ENCODE measurements around the gene MBD3.

Gene MBD3

DNA sequence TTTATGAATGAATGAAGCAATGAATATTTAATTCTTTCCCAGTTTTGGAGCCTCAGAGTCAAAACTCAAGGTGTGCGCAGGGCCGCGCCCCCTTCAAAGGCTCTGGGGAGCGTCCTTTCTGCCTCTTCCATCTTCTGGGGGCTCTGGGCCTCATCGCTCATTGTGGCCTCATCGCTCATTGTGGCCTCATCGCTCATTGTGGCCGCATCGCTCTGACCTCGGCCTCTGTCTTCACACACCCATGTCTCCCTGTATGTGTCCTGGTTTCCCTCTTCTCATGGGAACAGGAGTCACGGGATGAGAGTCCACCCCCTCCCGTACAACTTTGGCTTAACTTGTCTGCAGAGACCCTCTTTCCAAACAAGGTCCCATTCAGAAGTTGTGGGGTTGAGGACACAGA lies 21.3 kb downstream of the MBD3 start:
- no peak for DNase-seq (ENCODE audit: low read depth, low spot score)

- no peak for DNase-seq (ENCODE audit: low read depth, low spot score)
Measured at GRCh38 chr19:1570836-1571235, 21.8 kb downstream of the MBD3 start.

- DNase-seq (ENCODE audit: low read depth, low spot score): no peak
Measured at GRCh38 chr19:1569997-1570396, 22.7 kb downstream of the MBD3 start.

GRCh38 chr19:1568320-1569019 lies 24.2 kb downstream of the MBD3 start, which contains the start of gene MEX3D:
MEX3D (minus strand) TSS chr19:1568325; CDS start chr19:1568058, 267 bp downstream.
- DNase-seq (ENCODE audit: low read depth, low spot score): peak; percentile 56

GRCh38 chr19:1567848-1568227 lies 24.8 kb downstream of the MBD3 start:
- DNase-seq (ENCODE audit: low read depth, low spot score): no peak

DNA sequence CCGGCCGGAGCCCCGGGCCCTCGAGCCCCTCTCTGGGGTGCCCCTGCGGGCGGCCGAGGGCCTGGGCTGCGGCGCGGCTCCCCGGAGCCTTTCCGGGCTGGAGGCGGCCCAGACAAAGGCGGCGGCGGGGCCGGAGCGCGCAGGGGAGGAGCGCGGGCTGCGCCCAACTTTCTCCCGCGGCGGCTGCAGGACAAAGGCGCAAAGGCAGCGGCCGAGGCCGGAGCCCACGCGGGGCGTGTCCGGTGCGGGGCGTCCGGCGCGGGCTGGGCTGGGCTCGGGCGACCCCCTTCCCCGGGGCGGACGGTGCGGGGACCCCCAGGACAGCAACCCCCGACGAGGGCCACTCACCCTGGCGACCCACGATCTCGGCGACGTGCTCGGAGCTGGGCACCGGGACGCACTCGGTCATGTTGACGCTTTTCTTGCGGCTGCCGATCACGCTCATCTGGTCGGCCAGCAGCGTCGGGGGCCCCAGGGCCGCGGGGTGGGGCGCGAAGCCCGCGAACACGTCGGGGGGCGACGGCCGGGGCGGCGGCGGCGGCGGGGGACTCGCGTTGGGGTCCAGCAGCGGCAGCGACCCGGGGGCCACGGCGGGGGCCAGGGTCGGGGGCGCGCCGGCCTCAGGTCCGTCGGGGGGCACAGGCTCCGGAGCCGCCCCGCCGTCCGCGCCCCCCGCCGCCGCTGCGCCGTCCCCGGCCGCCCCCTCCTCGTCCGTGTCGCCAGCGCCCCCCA lies 25.4 kb downstream of the MBD3 start:
- no peak for DNase-seq (ENCODE audit: low read depth, low spot score)

DNA sequence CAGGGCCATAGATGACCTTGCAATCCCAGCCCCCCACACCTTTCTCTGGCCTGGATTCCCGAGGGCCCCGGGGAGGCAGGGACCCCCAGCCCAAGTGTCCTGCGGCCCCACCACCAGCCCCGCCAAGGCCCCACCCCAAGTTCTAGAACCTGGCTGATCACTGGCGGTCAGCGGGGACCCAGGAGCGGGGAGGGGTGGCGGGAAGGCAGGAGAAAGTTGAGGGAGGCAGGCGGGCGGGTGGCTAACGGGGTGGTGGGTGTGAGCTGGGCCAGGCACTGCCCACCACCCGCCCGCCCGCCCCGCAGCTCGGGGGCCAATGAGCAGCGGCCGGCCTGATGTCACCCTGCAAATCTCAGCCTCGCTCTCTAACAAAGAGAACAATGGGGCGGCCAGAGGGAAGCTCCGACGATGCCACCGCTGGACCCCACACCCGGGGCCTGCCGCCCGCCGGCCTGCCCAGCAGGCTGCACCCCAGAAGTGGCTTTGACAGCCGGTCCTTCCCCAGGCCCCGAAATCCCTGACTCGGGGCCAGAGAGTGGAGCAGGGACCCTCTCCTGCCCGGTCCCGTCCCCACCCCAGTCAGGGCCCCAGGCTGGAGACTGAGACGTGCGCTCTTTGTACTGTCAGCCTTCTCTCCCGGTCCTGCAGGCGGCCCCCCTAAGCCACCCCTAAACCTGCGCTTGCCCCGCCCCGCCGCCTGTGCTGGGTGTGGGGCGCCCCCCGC lies 26.1 kb downstream of the MBD3 start:
- peak; percentile 80 for DNase-seq (ENCODE audit: low read depth, low spot score)

DNA sequence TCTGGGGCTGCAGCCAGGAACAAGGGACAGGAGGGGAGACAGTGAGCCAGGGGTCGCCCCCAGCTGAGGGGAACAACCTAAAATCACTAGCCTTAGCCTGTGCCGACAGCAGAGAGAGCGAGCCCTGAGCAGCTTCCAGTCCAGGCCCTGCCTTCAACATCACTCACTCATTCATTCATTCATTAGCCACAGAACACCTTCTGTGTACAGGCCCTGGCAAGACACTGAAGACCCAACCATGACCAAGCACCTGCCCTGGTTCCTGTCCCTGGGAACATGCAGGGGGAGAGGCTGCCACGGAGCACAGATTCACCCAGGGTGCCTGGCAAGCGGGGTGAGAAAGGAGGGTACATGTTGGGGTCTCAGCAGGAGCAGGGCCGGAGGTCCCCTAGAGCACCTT lies 29.4 kb downstream of the MBD3 start:
- DNase-seq (ENCODE audit: low read depth, low spot score): no peak

DNA sequence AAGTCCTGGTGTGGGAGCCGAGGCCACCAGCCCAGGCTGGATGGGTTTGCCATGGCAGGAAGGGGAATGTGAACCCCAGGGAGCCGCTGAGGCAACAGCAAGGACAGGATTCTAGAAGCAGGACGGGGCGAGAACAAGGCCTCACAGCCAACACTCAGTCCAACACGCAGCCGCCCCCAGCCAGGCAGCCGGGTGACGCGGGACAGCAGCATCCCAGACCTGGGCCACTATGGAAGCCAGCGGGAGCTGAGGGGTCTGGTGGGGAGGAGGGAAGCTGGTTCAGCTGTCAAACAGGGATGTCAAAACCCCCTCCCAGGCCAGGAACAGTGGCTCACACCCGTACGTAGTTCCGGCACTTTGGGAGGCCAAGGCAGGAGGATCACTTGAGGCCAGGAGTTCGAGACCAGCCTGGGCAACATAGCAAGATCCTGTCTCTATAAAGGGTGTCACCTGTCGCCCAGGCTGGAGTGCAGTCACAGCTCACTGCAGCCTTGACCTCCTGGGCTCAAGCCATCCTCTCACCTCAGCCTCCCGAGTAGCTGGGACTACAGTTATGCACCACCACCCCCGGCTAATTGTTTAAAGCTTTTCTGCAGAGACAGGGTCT lies 31.3 kb downstream of the MBD3 start:
- no peak for DNase-seq (ENCODE audit: low read depth, low spot score)

- DNase-seq (ENCODE audit: low read depth, low spot score): no peak
Measured at GRCh38 chr19:1560286-1560882, 32.3 kb downstream of the MBD3 start.

DNA sequence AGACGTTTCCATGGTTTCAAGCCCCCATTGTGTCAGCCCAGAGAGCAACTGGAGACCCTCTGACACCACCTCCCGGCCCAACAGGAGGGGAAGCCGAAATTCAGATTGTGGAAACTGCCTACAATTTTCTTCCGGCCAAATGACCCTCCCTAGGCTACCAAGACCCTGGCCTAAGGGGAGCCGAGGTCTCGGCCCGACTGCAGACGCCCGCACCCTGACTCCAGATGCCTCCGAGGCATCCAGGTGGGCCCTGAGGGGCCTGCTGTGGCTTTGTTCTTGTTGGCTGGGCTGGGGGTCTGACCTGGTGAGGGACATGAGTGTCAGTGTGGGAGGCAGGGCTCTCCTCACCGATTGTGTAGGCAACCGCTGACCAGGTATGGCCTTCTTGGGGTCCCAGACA lies 34.1 kb downstream of the MBD3 start:
- DNase-seq (ENCODE audit: low read depth, low spot score): no peak

DNA sequence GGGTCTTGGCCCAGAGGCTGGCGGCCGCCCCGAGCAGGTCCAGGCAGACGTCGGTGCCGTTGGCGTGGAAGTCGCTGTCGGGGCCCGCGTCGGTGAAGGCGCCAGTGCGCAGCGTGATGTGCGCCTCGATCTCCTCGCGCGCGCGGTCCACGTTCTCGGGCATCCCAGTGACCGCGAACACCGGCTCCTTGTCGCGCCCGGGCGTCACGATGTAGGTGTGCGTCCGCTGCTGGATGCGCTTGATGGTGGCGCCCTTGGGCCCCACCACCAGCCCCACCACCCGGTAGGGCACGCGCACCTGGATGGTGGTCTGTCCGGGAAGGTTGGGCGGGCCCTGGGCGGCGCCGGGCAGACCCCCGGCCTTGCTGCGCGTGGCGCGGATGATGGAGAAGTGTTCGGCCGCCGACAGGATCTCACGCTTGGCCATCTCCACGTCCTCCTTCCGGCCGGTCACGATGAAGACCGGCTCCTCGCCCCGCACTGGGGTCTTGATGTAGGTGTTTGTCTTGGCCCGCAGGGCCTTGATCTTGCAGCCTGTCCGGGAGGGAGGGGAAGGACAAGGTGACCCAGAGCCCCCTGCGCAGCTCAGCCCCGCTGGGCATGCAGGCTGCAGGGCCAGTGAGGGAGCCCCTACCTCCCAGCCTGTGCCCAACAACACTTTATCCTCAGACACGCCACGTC lies 36.1 kb downstream of the MBD3 start:
- DNase-seq (ENCODE audit: low read depth, low spot score): no peak

DNA sequence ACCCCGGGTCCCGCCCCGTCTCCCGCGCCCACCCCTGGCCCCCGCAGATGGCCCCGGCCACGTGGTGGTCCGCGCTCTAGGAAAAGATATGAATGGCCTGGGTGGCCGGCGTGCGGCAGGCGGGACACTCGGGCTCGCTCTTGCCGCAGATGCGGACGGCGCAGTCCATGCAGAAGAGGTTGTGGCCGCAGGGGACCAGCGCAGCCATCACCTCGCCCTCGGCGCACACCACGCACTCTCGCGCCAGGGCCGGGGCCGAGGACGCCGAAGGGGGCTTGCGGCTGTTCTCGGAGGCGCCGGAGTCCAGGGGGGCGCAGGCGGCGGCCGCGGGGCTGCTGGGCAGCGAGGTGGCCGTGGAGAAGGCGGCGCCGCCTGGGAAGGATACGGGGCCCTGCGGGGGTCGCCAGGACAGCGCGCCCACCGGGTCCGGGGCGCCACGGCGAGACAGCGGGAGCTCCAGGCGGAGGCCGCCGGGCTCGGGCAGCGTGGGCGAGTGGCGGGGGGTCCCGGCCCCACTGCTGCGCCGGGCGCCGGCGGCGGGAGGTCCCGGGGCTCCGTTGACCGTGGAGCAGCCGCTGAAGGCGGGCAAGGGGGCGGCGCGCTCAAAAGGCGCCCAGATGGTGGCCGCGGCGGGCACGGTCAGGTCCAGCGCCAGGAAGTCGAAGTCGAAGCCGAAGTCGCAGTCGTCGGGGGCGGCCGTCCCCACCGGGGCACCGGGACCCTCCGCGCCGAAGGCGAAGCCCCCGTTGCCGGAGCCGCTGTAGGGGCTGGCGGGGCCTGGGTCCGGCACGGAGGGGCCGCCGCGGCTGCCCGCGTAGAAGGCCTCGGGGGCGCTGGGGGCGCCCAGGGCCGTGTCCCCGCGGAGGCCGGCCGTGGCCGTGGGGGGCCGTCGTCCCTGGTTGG lies 36.9 kb downstream of the MBD3 start:
- DNase-seq (ENCODE audit: low read depth, low spot score): no peak

DNA sequence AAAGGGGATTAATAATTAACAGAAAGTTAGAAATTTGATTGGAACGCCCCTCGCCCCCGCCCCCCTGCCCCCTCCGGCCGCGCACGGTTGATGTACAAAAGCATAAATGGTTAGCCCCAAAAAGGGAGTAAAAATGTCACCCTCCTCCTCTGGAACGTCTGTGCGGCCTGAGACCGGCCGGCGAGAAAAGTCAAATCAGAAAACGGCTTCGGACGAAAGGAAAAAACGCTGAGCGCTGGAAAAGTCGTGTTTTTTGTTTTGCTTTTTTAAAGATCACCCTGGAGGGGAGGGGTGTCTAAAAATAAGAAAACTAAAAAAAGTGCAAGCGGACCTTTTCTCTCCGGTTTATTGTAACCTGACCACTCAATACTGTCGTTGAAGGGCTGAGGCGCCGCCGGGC lies 37.7 kb downstream of the MBD3 start:
- no peak for DNase-seq (ENCODE audit: low read depth, low spot score)

DNA sequence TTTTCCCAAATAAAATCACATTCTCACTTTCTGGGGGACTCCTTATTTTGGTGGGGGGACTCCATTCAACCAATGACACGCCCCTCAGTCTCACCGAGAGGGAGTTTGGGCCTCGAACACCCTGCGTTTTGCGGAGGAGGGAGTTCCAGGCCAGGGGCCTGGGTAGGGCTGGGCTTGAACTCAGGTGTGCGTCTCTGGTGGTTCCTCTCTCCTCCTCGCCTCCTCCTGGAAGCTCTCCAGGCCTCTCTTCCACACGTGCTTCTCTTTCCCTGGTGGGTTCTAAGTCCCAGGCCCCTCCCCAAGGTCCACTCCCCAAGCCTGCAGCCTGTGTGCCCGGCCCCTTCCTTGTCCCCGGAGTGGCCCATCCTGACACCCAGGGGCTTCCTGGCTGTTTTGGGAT lies 39.2 kb downstream of the MBD3 start:
- no peak for DNase-seq (ENCODE audit: low read depth, low spot score)

GRCh38 chr19:1551068-1552040 lies 41.3 kb downstream of the MBD3 start:
- no peak for DNase-seq (ENCODE audit: low read depth, low spot score)

GRCh38 chr19:1549332-1549945 lies 43.2 kb downstream of the MBD3 start:
- DNase-seq (ENCODE audit: low read depth, low spot score): no peak

DNA sequence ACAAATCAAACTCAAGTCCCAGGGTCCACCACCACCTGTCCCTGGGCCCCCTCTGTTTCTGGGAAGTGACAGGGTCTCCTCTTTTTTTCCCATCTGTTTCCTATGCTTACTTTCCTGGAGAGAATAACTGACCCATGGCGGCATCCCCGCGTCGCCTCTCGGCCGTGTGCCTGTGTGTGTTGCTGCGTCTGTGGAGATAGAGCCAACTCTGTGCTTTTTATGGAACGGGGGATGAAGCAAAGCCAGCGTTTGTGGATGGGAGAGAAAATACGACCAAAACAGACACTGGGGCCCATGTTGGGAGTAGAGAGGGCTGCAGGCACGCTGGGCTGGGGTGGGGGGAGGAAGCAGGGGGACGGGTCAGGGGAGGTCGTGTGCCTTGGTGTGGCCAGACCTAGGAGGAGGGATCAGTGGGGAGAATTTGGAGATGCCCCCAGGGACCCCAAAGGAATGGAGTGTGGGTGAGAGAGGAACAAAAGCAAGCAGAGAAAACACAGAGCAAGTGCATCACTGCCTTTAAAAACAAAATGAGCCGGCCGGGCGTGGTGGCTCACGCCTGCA lies 52.2 kb downstream of the MBD3 start:
- peak; percentile 46 for DNase-seq (ENCODE audit: low read depth, low spot score)
